ENCODE results near the gene PPIE. TPM values are rescaled to one million over a fixed set of nuclear protein-coding genes. Genes with fewer than 3 reads are reported as not detected.
"Not testable (repeated sequence)": the region's sequence is repeated elsewhere in the genome, so short reads cannot be mapped to it uniquely, and the experiment has no call there.

The PPIE gene
- total RNA-seq, 2 experiments from 2014 or later, result 54.5 to 71.9 TPM

- H3K36me3 ChIP-seq (ENCODE audit: insufficient read depth, low read length); H3K79me2 ChIP-seq (ENCODE audit: insufficient read depth, low read depth, low read length); H3K4me2 ChIP-seq (ENCODE audit: low read length); H3K27ac ChIP-seq (ENCODE audit: low read depth, low read length, poor library complexity, severe bottlenecking); H3K4me1 ChIP-seq (ENCODE audit: insufficient read depth, low read length, poor library complexity, severe bottlenecking); H2AFZ ChIP-seq (ENCODE audit: low read length); DNase-seq (ENCODE audit: low spot score); H3K4me3 ChIP-seq (ENCODE audit: low read depth, low read length, poor library complexity, severe bottlenecking); H3K9me3 ChIP-seq (ENCODE audit: low read length); H3K9me2 ChIP-seq (ENCODE audit: insufficient read depth, low read length); POLR2A ChIA-PET; BruUV-seq (replicated peaks); CTCF ChIA-PET (ENCODE audit: unreplicated experiment); H4K20me1 ChIP-seq (ENCODE audit: insufficient read depth, low read length); intact Hi-C loops (cut with micrococcal nuclease; ENCODE audit: unreplicated experiment): not testable (repeated sequence)
Observed at GRCh38 chr1:39786303-39787107, 47.8 kb downstream of the PPIE start.

DNA sequence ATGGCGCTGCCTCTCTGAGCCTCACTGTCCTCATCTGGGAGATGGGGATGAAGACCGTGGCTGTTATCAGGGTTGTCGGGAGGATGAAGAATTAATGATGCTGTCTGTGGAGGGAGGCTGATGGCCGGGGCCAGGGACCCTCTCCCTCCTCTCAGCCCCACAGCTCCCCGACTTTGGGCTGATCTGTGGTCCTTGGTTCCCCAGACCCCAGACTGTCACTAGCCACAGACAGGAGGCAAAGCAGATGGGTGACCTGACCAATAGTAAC, 48.4 kb downstream of the PPIE start:
- BruUV-seq (replicated peaks); H3K4me2 ChIP-seq (ENCODE audit: low read length); CTCF ChIA-PET (ENCODE audit: unreplicated experiment); H2AFZ ChIP-seq (ENCODE audit: low read length); intact Hi-C loops (cut with micrococcal nuclease; ENCODE audit: unreplicated experiment); H3K36me3 ChIP-seq (ENCODE audit: insufficient read depth, low read length); H3K27ac ChIP-seq (ENCODE audit: low read depth, low read length, poor library complexity, severe bottlenecking); H3K9me3 ChIP-seq (ENCODE audit: low read length); H4K20me1 ChIP-seq (ENCODE audit: insufficient read depth, low read length); DNase-seq (ENCODE audit: low spot score); H3K4me3 ChIP-seq (ENCODE audit: low read depth, low read length, poor library complexity, severe bottlenecking); H3K79me2 ChIP-seq (ENCODE audit: insufficient read depth, low read depth, low read length); H3K9me2 ChIP-seq (ENCODE audit: insufficient read depth, low read length); H3K4me1 ChIP-seq (ENCODE audit: insufficient read depth, low read length, poor library complexity, severe bottlenecking); POLR2A ChIA-PET: not testable (repeated sequence)

- no peak overlapping the region for H3K4me2 ChIP-seq (ENCODE audit: low read length)
- BruUV-seq (replicated peaks), result no TSS peak
- H3K4me1 ChIP-seq (ENCODE audit: insufficient read depth, low read length, poor library complexity, severe bottlenecking), result peaks cover 6% of the 10 kb centered on the region
- H3K36me3 ChIP-seq (ENCODE audit: insufficient read depth, low read length), result no peaks in the 10 kb centered on the region
- H3K4me3 ChIP-seq (ENCODE audit: low read depth, low read length, poor library complexity, severe bottlenecking), result no peak overlapping the region
- intact Hi-C loops (cut with micrococcal nuclease; ENCODE audit: unreplicated experiment), result no loop called here
- H3K9me3 ChIP-seq (ENCODE audit: low read length), result no peaks in the 10 kb centered on the region
- TF ChIP-seq CTCF (conservative IDR thresholded peaks at IDR 0.05; ENCODE audit: low read length) (no peak), EZH2phosphoT487 (IDR thresholded peaks at IDR 0.05; ENCODE audit: borderline replicate concordance, low read depth, low read length) (no peak)
- H2AFZ ChIP-seq (ENCODE audit: low read length), result no peak overlapping the region
- no peak overlapping the region for H3K27ac ChIP-seq (ENCODE audit: low read depth, low read length, poor library complexity, severe bottlenecking)
- no peak for DNase-seq (ENCODE audit: low spot score)
- POLR2A ChIA-PET, result no interaction called here
- no peaks in the 10 kb centered on the region for H3K9me2 ChIP-seq (ENCODE audit: insufficient read depth, low read length)
- H3K79me2 ChIP-seq (ENCODE audit: insufficient read depth, low read depth, low read length), result no peaks in the 10 kb centered on the region
- no peaks in the 10 kb centered on the region for H4K20me1 ChIP-seq (ENCODE audit: insufficient read depth, low read length)
- CTCF ChIA-PET (ENCODE audit: unreplicated experiment), result no interaction called here
Observed at GRCh38 chr1:39787468-39787867, 48.8 kb downstream of the PPIE start.

DNA sequence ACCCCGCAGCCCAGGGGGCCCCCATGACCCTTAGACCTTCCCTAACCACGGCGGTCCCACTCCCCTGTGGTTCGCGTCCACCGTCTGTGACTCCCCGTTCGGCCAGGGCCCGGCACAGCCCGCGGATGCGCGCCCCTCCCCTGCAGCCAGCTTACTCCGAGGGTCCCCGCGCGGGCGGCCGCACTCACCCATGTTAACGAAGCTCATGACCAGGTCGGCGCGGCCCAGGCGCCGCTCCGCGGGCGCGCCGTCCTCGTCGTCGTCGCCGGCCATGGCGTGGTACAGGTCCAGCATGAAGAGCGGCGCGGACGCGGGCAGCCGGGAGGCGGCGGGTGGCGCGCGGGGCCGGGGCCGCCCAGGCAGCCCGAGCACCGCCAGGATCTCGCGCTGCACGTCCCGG, 49.3 kb downstream of the PPIE start:
- CTCF ChIA-PET (ENCODE audit: unreplicated experiment); BruUV-seq (replicated peaks); intact Hi-C loops (cut with micrococcal nuclease; ENCODE audit: unreplicated experiment); H3K9me2 ChIP-seq (ENCODE audit: insufficient read depth, low read length); H3K27ac ChIP-seq (ENCODE audit: low read depth, low read length, poor library complexity, severe bottlenecking); H3K9me3 ChIP-seq (ENCODE audit: low read length); H2AFZ ChIP-seq (ENCODE audit: low read length); H4K20me1 ChIP-seq (ENCODE audit: insufficient read depth, low read length); H3K79me2 ChIP-seq (ENCODE audit: insufficient read depth, low read depth, low read length); POLR2A ChIA-PET; H3K4me2 ChIP-seq (ENCODE audit: low read length); DNase-seq (ENCODE audit: low spot score); H3K36me3 ChIP-seq (ENCODE audit: insufficient read depth, low read length); H3K4me1 ChIP-seq (ENCODE audit: insufficient read depth, low read length, poor library complexity, severe bottlenecking); H3K4me3 ChIP-seq (ENCODE audit: low read depth, low read length, poor library complexity, severe bottlenecking): not testable (repeated sequence)
